ENCODE measurements around the gene GNA12.
A peak's percentile ranks its signal among the peaks of the same experiment; 100 is the strongest.
"Not testable (repeated sequence)": the region's sequence is repeated elsewhere in the genome, so short reads cannot be mapped to it uniquely, and the experiment has no call there.

The GNA12 gene

GRCh38 chr7:2724453-2725177, 119.5 kb downstream of the GNA12 start:
- DNase-seq: no peak

DNA sequence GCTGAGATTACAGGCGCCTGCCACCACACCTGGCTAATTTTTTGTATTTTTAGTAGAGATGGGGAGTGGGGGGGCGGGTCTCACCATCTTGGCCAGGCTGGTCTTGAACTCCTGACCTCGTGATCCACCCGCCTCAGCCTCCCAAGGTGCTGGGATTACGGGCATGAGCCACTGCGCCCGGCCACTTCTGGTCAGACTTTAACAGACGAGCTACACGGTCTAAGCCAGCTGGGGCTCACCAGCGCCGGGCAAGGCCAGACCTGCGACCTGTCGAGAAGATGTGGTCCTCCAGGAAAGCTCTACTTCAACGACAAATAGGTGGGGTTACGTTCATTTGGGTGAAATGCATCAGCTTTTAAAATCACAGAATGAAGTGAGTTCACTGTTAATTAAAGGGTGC, 120.1 kb downstream of the GNA12 start:
- DNase-seq: not testable (repeated sequence)

DNA sequence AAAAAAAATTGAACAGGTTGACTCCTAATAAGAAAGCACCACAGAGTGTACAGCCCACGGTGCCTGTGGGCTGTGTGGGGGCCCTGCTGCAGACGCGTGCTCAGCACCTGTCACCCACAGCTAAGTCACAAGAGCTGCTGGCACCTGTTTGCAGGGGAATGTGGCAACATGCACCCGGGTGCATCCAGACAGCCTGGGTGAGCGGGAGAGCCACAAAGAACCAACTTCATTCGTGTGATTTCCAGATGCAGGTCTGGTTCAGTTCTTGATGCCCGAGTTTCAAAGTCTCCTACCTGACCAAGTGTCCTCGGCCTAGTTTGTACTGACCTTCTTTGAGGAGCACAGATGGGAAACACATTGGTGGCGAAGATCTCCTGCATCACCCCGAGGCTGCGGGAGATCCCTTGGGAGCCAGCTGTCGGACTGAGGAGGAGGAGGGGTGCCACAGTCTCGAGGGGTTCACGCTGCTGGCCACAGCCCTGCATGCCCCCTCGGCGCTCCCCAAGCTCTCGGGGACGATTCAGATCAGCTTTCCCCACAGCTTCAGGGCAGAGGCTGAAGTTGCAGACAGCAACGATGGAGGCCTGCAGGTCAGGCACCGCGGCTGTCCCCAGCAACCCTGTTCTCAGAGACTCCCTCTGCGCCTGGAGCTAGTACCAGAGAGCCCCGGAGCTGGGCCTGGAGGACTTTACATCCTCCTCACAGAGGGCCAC, 120.8 kb downstream of the GNA12 start:
- no peak for DNase-seq

- DNase-seq: no peak
Measured at GRCh38 chr7:2722591-2722990, 121.5 kb downstream of the GNA12 start.

DNA sequence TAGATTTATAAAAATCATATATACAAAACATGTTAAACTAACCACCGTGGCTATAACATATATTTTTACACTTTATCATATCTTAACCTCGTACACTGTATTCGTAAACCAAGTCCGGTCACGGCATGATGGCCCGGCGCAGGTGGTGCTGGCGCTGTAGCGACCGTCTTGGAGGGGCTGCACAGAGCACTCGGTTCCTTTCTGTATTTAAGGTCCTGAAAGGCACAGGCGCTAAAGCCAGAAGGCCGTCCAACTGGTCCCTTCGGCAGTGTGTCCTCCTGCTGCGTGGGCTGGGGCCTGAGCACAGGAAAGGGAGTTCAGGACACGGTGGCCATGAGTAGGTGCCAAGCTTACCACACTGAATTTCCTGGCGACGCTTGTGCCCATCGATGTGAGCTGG, 122.3 kb downstream of the GNA12 start:
- DNase-seq: no peak

DNA sequence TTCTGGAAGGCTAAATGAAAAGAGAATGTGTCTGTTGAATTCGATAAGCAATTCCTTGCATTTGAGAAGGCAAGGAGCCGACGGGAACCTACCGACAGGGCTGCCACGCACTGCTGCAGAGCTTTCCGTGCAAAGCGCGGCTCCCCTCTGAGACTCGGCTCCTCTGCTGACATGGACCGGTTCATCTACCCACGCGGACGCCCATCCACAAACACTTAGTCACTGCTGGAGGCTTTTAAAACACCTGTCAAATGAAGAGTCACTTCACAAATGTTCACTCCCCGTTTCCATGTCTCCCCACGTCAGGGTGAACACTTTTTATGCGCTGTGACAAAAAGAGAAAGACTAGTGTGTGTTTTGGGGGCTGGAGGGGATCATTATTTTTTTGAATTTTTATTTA, 124.1 kb downstream of the GNA12 start:
- DNase-seq: no peak

DNA sequence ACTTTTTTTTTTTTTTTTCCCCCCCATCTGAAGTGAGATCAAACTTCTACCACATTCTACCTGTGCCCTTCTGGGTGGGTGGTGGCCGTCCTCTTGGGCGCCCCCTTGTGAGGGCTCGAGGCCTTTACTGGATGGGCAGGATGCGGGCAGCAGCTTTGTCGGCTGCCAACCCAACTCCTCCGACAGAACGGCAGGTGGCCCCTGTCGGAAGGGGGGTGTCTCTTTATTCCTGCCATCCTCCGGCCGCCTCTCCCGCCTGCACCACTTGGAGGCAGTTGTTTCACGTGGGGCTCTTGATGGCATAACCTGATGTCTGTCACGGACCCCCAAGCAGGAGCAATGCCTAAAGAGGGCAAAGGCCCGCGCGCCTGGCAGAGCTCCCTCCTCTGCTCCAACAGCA, 125.1 kb downstream of the GNA12 start:
- DNase-seq: peak; percentile 85

DNA sequence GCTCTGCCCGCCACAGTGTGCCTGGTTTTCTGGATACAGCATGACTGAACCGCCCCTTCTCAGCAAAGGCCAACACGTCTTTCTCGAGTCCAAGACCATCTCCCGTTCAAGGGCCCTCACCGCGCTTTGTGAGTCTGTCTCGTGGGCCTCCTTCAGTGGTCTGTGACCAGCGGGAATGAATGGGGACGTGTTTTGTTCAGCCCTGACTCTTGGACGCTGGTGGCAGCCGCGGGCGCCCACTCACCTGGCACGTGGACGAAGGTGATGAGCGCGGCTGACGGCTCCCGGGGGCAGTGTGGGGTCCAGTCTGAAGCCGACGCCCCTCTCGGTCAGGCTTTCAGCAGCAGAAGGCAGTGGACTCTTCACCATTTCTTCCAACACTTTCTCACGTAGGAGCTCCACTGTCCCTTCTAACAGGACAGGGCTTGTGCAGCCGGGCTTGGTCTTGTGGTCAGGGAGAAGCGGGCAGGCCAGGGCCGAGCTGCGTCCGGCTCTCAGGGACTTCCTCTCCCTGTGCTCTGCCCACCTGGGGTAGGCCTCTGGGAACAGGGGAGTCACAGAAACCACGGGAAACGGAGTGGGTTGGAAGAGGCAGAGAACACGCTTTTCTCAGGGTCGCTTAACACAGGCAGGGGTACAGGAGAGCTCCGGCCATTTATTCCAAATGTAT, 125.7 kb downstream of the GNA12 start:
- DNase-seq: no peak

DNA sequence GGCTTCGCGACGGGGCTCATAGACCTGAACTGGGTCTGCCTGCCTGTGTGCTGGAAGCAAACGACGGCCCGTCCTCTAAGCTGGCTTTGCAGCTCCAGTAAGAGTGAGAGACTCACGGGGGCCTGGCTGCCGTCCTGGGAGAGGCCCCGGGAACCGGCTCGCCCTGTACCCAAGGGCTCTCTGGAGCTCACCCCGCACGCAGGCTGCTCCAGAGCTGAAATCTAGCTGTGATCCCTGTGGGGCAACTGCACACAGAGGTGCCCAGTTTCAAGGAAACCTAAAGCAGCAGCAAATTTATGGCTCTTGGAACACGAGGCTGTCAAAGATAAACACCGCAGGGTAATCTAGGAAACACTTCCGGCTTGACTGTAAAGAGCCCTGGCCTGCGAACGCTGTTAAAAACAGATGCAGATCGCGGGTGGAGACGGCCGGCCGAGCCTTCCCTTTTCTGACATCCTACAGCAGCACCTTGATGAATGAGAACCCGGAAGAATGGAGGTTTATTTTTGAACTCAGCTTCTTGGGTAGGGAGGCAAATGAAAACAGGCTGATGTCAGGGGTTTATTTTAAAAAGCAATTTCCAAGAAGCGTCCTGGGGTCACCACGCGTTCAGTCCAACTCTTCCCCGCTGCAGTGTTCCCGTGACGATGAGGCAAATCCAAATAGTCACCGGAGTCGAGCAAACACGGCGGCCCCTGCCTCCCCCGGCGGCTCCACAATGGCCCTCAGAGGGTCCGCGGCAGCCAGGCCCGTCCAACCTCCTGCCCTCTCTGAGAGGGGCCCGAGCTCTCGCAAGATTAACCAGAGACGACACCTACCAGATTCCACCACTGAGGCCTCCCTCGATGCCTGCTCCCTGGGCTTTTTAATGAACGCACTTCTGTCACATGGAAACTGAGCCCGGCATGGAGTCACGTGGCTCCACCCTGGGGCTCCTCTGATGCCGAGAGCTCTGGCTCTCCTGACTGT, 126.5 kb downstream of the GNA12 start:
- no peak for DNase-seq

- no peak for DNase-seq
Measured at GRCh38 chr7:2716906-2717292, 127.2 kb downstream of the GNA12 start.

DNA sequence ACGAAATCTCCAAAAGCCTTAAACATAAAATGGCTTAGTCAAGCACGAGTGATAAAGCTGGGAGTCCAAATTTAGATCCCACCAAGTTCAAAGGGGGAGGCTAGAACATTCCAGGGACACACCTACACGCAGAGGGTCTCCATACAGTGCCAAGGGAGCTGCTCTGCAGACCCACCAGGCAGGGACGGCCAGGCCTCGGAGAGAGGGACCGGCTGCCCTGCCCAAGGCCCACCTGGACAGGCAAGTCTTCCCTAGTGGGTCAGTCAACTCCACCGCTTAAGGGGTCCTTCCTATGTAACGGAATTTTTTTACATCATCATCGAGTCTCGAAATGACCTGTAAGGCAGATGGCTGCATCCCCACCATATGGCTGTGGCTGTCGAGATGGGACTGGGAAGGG, 127.6 kb downstream of the GNA12 start:
- no peak for DNase-seq

DNA sequence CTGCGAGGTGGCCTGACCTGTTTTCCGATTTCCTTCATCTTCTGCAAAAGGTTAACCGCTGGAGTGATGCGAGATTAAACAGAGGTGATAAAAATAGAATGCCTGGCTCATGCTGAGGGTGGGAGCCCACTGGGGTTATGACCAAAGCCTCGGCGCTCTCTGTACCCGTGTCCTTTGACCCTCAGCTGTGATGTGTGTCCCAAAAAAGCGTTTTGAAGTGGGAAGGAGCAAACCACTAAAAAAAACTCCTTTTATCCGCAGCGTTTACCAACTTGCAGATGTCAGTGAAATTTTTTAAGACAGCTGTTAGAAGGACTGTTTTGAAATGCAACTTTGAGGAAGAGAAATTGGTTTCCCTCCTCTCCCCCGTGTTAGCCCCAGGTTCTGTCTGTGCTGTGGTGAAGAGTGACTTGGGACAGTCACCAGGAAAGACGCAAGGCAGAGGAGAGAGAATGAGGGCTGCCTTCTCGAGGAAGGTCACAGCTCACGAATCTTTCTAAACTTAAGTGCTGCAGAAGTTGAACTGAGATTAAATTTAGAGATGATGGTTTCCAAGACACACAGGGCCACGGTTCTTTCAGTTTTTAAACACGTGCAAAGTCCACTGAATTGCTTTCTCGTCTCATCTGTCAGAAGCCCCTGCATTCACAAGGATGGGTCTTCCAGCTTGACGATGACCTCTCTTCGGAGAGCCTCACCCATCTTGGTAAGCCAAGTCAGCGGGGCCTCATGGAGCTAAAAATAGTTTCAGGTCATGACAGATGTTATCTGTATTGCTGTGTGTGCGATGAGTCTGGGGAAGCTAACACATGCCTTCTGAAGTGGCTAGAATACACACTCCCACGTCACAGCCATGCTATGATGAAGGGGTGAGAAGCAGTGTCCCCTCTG, 128.5 kb downstream of the GNA12 start:
- DNase-seq: no peak

GRCh38 chr7:2714636-2715035, 129.5 kb downstream of the GNA12 start:
- DNase-seq: no peak

- no peak for DNase-seq
Measured at GRCh38 chr7:2713978-2714377, 130.1 kb downstream of the GNA12 start.

- DNase-seq: no peak
Measured at GRCh38 chr7:2713370-2713769, 130.7 kb downstream of the GNA12 start.

DNA sequence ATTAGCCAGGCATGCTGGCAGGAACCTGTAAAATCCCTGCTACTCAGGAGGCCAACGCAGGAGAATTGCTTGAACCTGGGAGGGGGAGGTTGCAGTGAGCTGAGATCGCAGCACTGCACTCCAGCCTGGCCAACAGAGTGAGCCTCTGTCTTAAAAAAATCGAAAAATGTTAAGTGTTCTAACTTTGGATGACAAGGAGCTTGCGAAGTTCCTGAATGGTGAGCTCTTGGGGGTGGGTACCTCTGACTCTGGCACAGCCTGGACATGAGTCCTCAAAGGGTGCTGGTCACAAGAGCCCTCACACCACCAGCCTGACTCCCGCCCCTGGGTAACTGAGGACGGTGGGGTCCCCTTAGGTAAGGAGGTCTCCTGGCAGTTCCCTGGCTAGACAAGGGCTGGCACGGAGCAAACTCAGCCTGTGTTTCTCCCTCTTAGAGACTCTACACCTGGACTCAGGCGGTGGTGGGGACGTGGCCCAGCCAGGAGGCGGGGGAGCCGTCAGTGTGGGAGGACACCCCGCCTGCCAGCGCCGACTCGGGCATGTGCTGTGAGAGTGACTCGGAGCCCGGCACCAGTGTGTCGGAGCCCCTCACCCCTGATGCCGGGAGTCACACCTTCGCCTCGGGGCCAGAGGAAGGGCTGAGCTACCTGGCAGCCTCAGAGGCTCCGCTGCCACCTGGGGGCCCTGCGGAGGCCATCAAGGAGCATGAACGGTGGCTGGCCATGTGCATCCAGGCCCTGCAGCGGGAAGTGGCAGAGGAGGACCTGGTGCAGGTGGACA, 132.0 kb downstream of the GNA12 start:
- DNase-seq: no peak

DNA sequence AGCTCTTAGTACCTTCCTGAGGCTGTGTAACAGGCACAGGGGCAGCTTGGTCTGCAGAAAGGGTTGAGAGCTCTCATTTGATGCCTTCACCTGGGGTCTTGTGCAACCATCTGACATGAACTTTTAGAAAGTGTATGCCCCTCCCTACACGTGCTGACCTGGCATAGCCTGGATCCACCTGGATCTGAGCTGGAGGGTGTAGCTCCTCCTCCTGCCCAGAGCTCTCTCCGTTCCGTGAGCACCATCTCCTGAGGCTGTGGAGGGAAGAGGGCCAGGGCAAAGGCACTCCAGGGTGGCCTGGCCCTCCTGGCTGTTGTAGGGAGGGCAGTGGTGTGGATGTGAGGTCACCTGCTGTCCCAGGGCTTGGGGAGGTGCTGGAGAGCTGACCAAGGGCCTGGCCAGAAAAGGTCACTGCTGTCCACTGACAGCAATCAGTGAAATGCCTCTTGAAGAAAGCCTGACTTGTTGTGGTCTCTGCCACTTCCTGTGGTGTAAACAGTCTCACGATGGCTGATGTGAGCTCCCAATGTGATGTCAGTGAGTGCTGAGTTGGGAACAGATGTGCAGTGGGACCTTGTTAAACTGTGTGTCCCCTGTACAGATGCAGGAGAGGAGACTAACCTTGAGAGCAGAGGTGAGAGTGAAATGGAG, 133.1 kb downstream of the GNA12 start:
- no peak for DNase-seq

- no peak for DNase-seq
Measured at GRCh38 chr7:2710286-2710655, 133.8 kb downstream of the GNA12 start.

GRCh38 chr7:2709553-2710285, 134.4 kb downstream of the GNA12 start:
- peak; percentile 91 for DNase-seq
